Measurements from ENCODE around the gene PHTF2. TPM values are rescaled to one million over a fixed set of nuclear protein-coding genes. Genes with fewer than 3 reads are reported as not detected.

PHTF2 gene
- total RNA-seq, 2 experiments from 2014 or later: 26.9 to 62.4 TPM

GRCh38 chr7:77881871-77882270 lies 83.3 kb downstream of the PHTF2 start:
- H3K4me1 ChIP-seq (ENCODE audit: insufficient read depth, low read length, poor library complexity, severe bottlenecking): no peaks in the 10 kb centered on the region
- H3K27ac ChIP-seq (ENCODE audit: low read depth, low read length, poor library complexity, severe bottlenecking): no peak overlapping the region
- no peak for TF ChIP-seq CTCF (conservative IDR thresholded peaks at IDR 0.05; ENCODE audit: low read length)
- no peak for TF ChIP-seq EZH2phosphoT487 (IDR thresholded peaks at IDR 0.05; ENCODE audit: borderline replicate concordance, low read depth, low read length)
- BruUV-seq (replicated peaks): no TSS peak
- H3K36me3 ChIP-seq (ENCODE audit: insufficient read depth, low read length): peaks cover 45% of the 10 kb centered on the region
- intact Hi-C loops (cut with micrococcal nuclease; ENCODE audit: unreplicated experiment): no loop called here
- H3K79me2 ChIP-seq (ENCODE audit: insufficient read depth, low read depth, low read length): peaks cover 89% of the 10 kb centered on the region
- no peaks in the 10 kb centered on the region for H4K20me1 ChIP-seq (ENCODE audit: insufficient read depth, low read length)
- H2AFZ ChIP-seq (ENCODE audit: low read length): no peak overlapping the region
- no peak for DNase-seq (ENCODE audit: low spot score)
- CTCF ChIA-PET (ENCODE audit: unreplicated experiment): no interaction called here
- POLR2A ChIA-PET: interaction anchor here (0.8 to 1.4 kb wide), 4 partner anchors 9 to 19 kb away, joined by 3 to 5 read pairs (median 4); no protein-coding TSS in a partner anchor
- no peak overlapping the region for H3K4me2 ChIP-seq (ENCODE audit: low read length)
- H3K4me3 ChIP-seq (ENCODE audit: low read depth, low read length, poor library complexity, severe bottlenecking): no peak overlapping the region
- H3K9me3 ChIP-seq (ENCODE audit: low read length): no peaks in the 10 kb centered on the region
- H3K9me2 ChIP-seq (ENCODE audit: insufficient read depth, low read length): no peaks in the 10 kb centered on the region

GRCh38 chr7:77885155-77885554 lies 86.6 kb downstream of the PHTF2 start:
- Histone ChIP-seq H3K27ac (ENCODE audit: low read depth, low read length, poor library complexity, severe bottlenecking) (no peak overlapping the region), H2AFZ (ENCODE audit: low read length) (no peak overlapping the region), H3K4me3 (ENCODE audit: low read depth, low read length, poor library complexity, severe bottlenecking) (no peak overlapping the region), H4K20me1 (ENCODE audit: insufficient read depth, low read length) (no peaks in the 10 kb centered on the region), H3K4me1 (ENCODE audit: insufficient read depth, low read length, poor library complexity, severe bottlenecking) (peaks cover 7% of the 10 kb centered on the region), H3K36me3 (ENCODE audit: insufficient read depth, low read length) (peaks cover 37% of the 10 kb centered on the region), H3K9me3 (ENCODE audit: low read length) (no peaks in the 10 kb centered on the region; the same call in 1 of the 2 replicates), H3K9me2 (ENCODE audit: insufficient read depth, low read length) (no peaks in the 10 kb centered on the region), H3K4me2 (ENCODE audit: low read length) (no peak overlapping the region), H3K79me2 (ENCODE audit: insufficient read depth, low read depth, low read length) (peaks cover 88% of the 10 kb centered on the region)
- ChIA-PET POLR2A (interaction anchor here (0.9 to 1.7 kb wide), 3 partner anchors 9 to 29 kb away, joined by 3 to 9 read pairs (median 9); no protein-coding TSS in a partner anchor), CTCF (ENCODE audit: unreplicated experiment) (no interaction called here)
- BruUV-seq (replicated peaks): no TSS peak
- TF ChIP-seq EZH2phosphoT487 (IDR thresholded peaks at IDR 0.05; ENCODE audit: borderline replicate concordance, low read depth, low read length): no peak
- no peak for TF ChIP-seq CTCF (conservative IDR thresholded peaks at IDR 0.05; ENCODE audit: low read length)
- intact Hi-C loops (cut with micrococcal nuclease; ENCODE audit: unreplicated experiment): no loop called here
- DNase-seq (ENCODE audit: low spot score): no peak

- ChIA-PET CTCF (ENCODE audit: unreplicated experiment) (no interaction called here), POLR2A (interaction anchor here (0.7 to 2.0 kb wide), 2 partner anchors 9 kb away, joined by 3 to 7 read pairs; no protein-coding TSS in a partner anchor)
- Histone ChIP-seq H3K4me1 (ENCODE audit: insufficient read depth, low read length, poor library complexity, severe bottlenecking) (peaks cover 23% of the 10 kb centered on the region), H3K4me2 (ENCODE audit: low read length) (no peak overlapping the region), H3K27ac (ENCODE audit: low read depth, low read length, poor library complexity, severe bottlenecking) (no peak overlapping the region), H2AFZ (ENCODE audit: low read length) (no peak overlapping the region), H3K9me2 (ENCODE audit: insufficient read depth, low read length) (no peaks in the 10 kb centered on the region), H3K79me2 (ENCODE audit: insufficient read depth, low read depth, low read length) (peaks cover 83% of the 10 kb centered on the region), H3K36me3 (ENCODE audit: insufficient read depth, low read length) (peaks cover 31% of the 10 kb centered on the region), H4K20me1 (ENCODE audit: insufficient read depth, low read length) (no peaks in the 10 kb centered on the region), H3K9me3 (ENCODE audit: low read length) (no peaks in the 10 kb centered on the region; the same call in 1 of the 2 replicates), H3K4me3 (ENCODE audit: low read depth, low read length, poor library complexity, severe bottlenecking) (no peak overlapping the region)
- no peak for TF ChIP-seq CTCF (conservative IDR thresholded peaks at IDR 0.05; ENCODE audit: low read length)
- TF ChIP-seq EZH2phosphoT487 (IDR thresholded peaks at IDR 0.05; ENCODE audit: borderline replicate concordance, low read depth, low read length): no peak
- intact Hi-C loops (cut with micrococcal nuclease; ENCODE audit: unreplicated experiment): no loop called here
- BruUV-seq (replicated peaks): no TSS peak
- DNase-seq (ENCODE audit: low spot score): no peak
These were observed 89.0 kb downstream of the PHTF2 start for GRCh38 chr7:77887567-77887966.

Data from OCI-LY7 (cell line).